HepG2 (cell line): ENCODE data around the gene PYGO2. TPM values are rescaled to one million over a fixed set of nuclear protein-coding genes. Genes with fewer than 3 reads are reported as not detected.

Source experiments
- AGO2 ChIP-seq: fragments of 200-400 bp; formaldehyde crosslinking; optimal IDR thresholded peaks from 2 replicates; pipeline ENCODE3; 2017; ENCODE audit warnings: mild to moderate bottlenecking, low read depth, low read length, moderate library complexity
- FOXP1 ChIP-seq, 2 experiments: fragments of 450-650 bp in 1 of 2; IDR thresholded peaks; 2 replicates each; pipeline ENCODE4 v1.6.1; 2017 to 2018; ENCODE audit warnings: antibody characterized with exemption in 1 of 2
- KAT7 ChIP-seq: IDR thresholded peaks from 2 replicates; pipeline ENCODE4 v1.6.1; 2018; ENCODE audit warnings: borderline replicate concordance, missing compliant biosample characterization
- KLF16 ChIP-seq, 2 experiments: sonication (generic) in 1 of 2; formaldehyde crosslinking in 1 of 2; IDR thresholded peaks; 2 replicates each; pipeline versions ENCODE4 v1.6.1 to v1.8.0; 2016 to 2023; ENCODE audit warnings: missing genetic modification reagents in 2 of 2, missing compliant biosample characterization in 1 of 2
- POLR2AphosphoS5 ChIP-seq: IDR thresholded peaks from 2 replicates; pipeline ENCODE4 v1.6.1; 2012; ENCODE audit warnings: low read depth, low read length
- SCMH1 ChIP-seq: sonication (generic); formaldehyde crosslinking; IDR thresholded peaks from 2 replicates; pipeline ENCODE4 v1.9.0; 2021; ENCODE audit warnings: missing genetic modification reagents, mild to moderate bottlenecking, borderline replicate concordance
- SRSF1 ChIP-seq: fragments of 200-400 bp; formaldehyde crosslinking; optimal IDR thresholded peaks from 2 replicates; pipeline ENCODE3; 2017; ENCODE audit warnings: mild to moderate bottlenecking, low read depth, low read length, moderate library complexity
- ZNF121 ChIP-seq: sonication (generic); formaldehyde crosslinking; IDR thresholded peaks from 2 replicates; pipeline ENCODE4 v1.5.0; 2020; ENCODE audit warnings: mild to moderate bottlenecking, missing genetic modification reagents
- ZNF17 ChIP-seq: sonication (generic); formaldehyde crosslinking; IDR thresholded peaks from 2 replicates; pipeline ENCODE4 v1.5.0; 2020; ENCODE audit warnings: mild to moderate bottlenecking, missing genetic modification reagents
- ZNF768 ChIP-seq: sonication (generic); formaldehyde crosslinking; IDR thresholded peaks from 2 replicates; pipeline ENCODE4 v1.4.0; 2020; ENCODE audit warnings: missing genetic modification reagents
- polyA plus RNA-seq, 8 experiments: library from polyadenylated mRNA; depleted of rRNA in 3 of 8; stranded (reverse) in 7 of 8; unstranded in 1 of 8; fragments of >200 nt; fragmentation: Illumina TruSeq in 4 of 8; extraction: Trizol in 4 of 8; gene quantifications; 2 replicates each; pipeline versions ENCODE4 v1.2.1 to v1.2.3, GENCODE V29; 2011 to 2016; ENCODE audit warnings: low read depth in 4 of 8, missing spikeins in 1 of 8, mixed read lengths in 1 of 8; ENCODE audit not compliant: insufficient read depth in 1 of 8
- total RNA-seq, 5 experiments: library from RNA; depleted of rRNA; stranded (reverse); fragments of >200 nt; fragmentation: Illumina TruSeq; extraction: Trizol; gene quantifications; 2 replicates each; pipeline ENCODE4 v1.2.3, GENCODE V29; 2016; ENCODE audit warnings: low read depth in 1 of 5
- TF ChIP-seq, protein P1 (sequence below): IDR thresholded peaks from 2 replicates; pipeline ENCODE4 v1.6.1; 2012; ENCODE audit warnings: low read length, improper control_type of control experiment
- TF ChIP-seq, protein P2 (sequence below): sonication (generic); formaldehyde crosslinking; IDR thresholded peaks from 2 replicates; pipeline ENCODE4 v1.5.1; 2020; ENCODE audit warnings: missing genetic modification reagents, mild to moderate bottlenecking, borderline replicate concordance
- TF ChIP-seq, protein P3 (sequence below): sonication (generic); formaldehyde crosslinking; IDR thresholded peaks from 2 replicates; pipeline ENCODE4 v1.4.0; 2020; ENCODE audit warnings: missing genetic modification reagents
- TF ChIP-seq, protein P4 (sequence below): sonication (generic); formaldehyde crosslinking; IDR thresholded peaks from 2 replicates; pipeline ENCODE4 v1.9.0; 2021; ENCODE audit warnings: mild to moderate bottlenecking, missing genetic modification reagents
- TF ChIP-seq, protein P5 (sequence below): sonication (generic); formaldehyde crosslinking; IDR thresholded peaks from 2 replicates; pipeline ENCODE4 v1.5.1; 2020; ENCODE audit warnings: missing genetic modification reagents, mild to moderate bottlenecking, borderline replicate concordance

The PYGO2 gene
- total and polyA plus RNA-seq, 2 of the 13 experiments (the other 11 are each of a cell fraction or from before 2014, with no cell fraction given): 20.3 to 21.8 TPM

DNA sequence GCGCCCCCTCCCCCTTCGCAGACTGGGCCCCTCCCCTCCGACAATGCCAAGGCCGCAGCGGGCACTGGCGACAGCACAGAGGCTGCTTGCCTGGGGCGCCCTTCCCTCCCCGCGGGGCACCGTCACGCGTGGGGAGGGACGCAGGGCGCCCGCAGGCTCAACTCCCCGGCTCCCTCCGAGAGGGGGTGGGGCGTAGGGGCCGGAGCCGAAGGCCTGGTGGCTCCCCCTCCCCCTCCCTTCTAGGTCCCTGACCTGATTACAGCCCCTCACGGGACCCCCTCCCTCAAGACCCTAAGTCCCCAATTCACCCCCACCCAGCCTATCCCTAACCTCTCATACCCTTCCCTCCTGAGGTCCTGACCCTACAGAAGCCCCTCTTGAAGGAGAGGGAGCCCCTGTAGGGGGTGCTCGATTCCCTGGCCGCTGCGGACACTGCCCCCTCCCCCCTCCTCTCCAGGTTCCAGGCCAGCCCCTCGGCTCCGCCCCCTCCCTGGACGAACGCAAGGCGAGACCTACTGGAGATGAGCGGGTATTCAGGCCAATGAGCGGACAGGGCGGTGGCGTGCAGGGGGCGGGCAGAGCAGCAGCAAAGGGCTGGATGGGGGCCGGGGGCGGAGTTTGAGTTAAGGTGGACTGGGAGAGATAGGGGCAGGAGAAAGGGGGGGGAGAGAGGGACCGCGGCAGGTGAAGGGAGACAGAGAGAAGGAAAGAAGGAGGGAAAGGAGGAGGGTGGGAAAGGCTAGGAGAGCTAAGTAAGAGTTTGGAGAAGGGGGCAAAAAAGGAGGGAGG is 40.3 kb upstream of the PYGO2 start (continued):
- TF ChIP-seq, protein P1, sequence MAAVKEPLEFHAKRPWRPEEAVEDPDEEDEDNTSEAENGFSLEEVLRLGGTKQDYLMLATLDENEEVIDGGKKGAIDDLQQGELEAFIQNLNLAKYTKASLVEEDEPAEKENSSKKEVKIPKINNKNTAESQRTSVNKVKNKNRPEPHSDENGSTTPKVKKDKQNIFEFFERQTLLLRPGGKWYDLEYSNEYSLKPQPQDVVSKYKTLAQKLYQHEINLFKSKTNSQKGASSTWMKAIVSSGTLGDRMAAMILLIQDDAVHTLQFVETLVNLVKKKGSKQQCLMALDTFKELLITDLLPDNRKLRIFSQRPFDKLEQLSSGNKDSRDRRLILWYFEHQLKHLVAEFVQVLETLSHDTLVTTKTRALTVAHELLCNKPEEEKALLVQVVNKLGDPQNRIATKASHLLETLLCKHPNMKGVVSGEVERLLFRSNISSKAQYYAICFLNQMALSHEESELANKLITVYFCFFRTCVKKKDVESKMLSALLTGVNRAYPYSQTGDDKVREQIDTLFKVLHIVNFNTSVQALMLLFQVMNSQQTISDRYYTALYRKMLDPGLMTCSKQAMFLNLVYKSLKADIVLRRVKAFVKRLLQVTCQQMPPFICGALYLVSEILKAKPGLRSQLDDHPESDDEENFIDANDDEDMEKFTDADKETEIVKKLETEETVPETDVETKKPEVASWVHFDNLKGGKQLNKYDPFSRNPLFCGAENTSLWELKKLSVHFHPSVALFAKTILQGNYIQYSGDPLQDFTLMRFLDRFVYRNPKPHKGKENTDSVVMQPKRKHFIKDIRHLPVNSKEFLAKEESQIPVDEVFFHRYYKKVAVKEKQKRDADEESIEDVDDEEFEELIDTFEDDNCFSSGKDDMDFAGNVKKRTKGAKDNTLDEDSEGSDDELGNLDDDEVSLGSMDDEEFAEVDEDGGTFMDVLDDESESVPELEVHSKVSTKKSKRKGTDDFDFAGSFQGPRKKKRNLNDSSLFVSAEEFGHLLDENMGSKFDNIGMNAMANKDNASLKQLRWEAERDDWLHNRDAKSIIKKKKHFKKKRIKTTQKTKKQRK: no peak
- no peak for TF ChIP-seq AGO2
- TF ChIP-seq, protein P2, sequence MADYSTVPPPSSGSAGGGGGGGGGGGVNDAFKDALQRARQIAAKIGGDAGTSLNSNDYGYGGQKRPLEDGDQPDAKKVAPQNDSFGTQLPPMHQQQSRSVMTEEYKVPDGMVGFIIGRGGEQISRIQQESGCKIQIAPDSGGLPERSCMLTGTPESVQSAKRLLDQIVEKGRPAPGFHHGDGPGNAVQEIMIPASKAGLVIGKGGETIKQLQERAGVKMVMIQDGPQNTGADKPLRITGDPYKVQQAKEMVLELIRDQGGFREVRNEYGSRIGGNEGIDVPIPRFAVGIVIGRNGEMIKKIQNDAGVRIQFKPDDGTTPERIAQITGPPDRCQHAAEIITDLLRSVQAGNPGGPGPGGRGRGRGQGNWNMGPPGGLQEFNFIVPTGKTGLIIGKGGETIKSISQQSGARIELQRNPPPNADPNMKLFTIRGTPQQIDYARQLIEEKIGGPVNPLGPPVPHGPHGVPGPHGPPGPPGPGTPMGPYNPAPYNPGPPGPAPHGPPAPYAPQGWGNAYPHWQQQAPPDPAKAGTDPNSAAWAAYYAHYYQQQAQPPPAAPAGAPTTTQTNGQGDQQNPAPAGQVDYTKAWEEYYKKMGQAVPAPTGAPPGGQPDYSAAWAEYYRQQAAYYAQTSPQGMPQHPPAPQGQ (CRISPR knock-in tag): no peak
- TF ChIP-seq ZNF121: no peak
- no peak for TF ChIP-seq SCMH1 (CRISPR knock-in tag)
- TF ChIP-seq POLR2AphosphoS5: peak; percentile 64; the same call in 1 of the 2 replicates
- no peak for TF ChIP-seq FOXP1 (IDR thresholded peaks at IDR 0.05)
- TF ChIP-seq FOXP1 (CRISPR knock-in tag; IDR thresholded peaks at IDR 0.05): no peak
- TF ChIP-seq, protein P3, sequence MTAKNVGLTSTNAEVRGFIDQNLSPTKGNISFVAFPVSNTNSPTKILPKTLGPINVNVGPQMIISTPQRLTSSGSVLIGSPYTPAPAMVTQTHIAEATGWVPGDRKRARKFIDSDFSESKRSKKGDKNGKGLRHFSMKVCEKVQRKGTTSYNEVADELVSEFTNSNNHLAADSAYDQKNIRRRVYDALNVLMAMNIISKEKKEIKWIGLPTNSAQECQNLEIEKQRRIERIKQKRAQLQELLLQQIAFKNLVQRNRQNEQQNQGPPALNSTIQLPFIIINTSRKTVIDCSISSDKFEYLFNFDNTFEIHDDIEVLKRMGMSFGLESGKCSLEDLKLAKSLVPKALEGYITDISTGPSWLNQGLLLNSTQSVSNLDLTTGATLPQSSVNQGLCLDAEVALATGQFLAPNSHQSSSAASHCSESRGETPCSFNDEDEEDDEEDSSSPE (CRISPR knock-in tag): no peak
- TF ChIP-seq SRSF1: no peak
- TF ChIP-seq, protein P4, sequence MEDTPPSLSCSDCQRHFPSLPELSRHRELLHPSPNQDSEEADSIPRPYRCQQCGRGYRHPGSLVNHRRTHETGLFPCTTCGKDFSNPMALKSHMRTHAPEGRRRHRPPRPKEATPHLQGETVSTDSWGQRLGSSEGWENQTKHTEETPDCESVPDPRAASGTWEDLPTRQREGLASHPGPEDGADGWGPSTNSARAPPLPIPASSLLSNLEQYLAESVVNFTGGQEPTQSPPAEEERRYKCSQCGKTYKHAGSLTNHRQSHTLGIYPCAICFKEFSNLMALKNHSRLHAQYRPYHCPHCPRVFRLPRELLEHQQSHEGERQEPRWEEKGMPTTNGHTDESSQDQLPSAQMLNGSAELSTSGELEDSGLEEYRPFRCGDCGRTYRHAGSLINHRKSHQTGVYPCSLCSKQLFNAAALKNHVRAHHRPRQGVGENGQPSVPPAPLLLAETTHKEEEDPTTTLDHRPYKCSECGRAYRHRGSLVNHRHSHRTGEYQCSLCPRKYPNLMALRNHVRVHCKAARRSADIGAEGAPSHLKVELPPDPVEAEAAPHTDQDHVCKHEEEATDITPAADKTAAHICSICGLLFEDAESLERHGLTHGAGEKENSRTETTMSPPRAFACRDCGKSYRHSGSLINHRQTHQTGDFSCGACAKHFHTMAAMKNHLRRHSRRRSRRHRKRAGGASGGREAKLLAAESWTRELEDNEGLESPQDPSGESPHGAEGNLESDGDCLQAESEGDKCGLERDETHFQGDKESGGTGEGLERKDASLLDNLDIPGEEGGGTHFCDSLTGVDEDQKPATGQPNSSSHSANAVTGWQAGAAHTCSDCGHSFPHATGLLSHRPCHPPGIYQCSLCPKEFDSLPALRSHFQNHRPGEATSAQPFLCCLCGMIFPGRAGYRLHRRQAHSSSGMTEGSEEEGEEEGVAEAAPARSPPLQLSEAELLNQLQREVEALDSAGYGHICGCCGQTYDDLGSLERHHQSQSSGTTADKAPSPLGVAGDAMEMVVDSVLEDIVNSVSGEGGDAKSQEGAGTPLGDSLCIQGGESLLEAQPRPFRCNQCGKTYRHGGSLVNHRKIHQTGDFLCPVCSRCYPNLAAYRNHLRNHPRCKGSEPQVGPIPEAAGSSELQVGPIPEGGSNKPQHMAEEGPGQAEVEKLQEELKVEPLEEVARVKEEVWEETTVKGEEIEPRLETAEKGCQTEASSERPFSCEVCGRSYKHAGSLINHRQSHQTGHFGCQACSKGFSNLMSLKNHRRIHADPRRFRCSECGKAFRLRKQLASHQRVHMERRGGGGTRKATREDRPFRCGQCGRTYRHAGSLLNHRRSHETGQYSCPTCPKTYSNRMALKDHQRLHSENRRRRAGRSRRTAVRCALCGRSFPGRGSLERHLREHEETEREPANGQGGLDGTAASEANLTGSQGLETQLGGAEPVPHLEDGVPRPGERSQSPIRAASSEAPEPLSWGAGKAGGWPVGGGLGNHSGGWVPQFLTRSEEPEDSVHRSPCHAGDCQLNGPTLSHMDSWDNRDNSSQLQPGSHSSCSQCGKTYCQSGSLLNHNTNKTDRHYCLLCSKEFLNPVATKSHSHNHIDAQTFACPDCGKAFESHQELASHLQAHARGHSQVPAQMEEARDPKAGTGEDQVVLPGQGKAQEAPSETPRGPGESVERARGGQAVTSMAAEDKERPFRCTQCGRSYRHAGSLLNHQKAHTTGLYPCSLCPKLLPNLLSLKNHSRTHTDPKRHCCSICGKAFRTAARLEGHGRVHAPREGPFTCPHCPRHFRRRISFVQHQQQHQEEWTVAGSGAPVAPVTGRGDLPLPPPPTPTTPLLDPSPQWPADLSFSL (CRISPR knock-in tag): no peak
- no peak for TF ChIP-seq ZNF17 (CRISPR knock-in tag)
- no peak for TF ChIP-seq ZNF768
- no peak for TF ChIP-seq KLF16 (CRISPR knock-in tag; IDR thresholded peaks at IDR 0.05)
- TF ChIP-seq, protein P5, sequence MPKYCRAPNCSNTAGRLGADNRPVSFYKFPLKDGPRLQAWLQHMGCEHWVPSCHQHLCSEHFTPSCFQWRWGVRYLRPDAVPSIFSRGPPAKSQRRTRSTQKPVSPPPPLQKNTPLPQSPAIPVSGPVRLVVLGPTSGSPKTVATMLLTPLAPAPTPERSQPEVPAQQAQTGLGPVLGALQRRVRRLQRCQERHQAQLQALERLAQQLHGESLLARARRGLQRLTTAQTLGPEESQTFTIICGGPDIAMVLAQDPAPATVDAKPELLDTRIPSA (CRISPR knock-in tag): no peak
- TF ChIP-seq KAT7 (CRISPR knock-in tag): no peak
